HL-60 (cell line): Measurements from ENCODE around the gene NUCB1.
"Not testable (repeated sequence)": the region's sequence is repeated elsewhere in the genome, so short reads cannot be mapped to it uniquely, and the experiment has no call there.

Experiments used
- CTCF ChIP-seq: IDR thresholded peaks from one replicate; pipeline ENCODE4 v1.5.1; 2011; ENCODE audit warnings: low read length, control low read depth, inconsistent platforms; ENCODE audit not compliant: insufficient read depth
- POLR2AphosphoS5 ChIP-seq: IDR thresholded peaks from 2 replicates; pipeline ENCODE4 v1.6.1; 2012; ENCODE audit warnings: low read depth
- REST ChIP-seq: IDR thresholded peaks from 2 replicates; pipeline ENCODE4 v1.6.1; 2012; ENCODE audit warnings: low read depth; ENCODE audit not compliant: insufficient replicate concordance

- not testable (repeated sequence) for TF ChIP-seq CTCF, POLR2AphosphoS5, REST
These were observed 744 bp upstream of the NUCB1 start for GRCh38 chr19:48899386-48899749.
